ENCODE data around the gene MTOR. TPM values are rescaled to one million over a fixed set of nuclear protein-coding genes. Genes with fewer than 3 reads are reported as not detected.

Gene MTOR
- polyA plus RNA-seq, 1 of the 3 experiments (the other 2 are of a cell fraction), result 20.9 TPM

DNA sequence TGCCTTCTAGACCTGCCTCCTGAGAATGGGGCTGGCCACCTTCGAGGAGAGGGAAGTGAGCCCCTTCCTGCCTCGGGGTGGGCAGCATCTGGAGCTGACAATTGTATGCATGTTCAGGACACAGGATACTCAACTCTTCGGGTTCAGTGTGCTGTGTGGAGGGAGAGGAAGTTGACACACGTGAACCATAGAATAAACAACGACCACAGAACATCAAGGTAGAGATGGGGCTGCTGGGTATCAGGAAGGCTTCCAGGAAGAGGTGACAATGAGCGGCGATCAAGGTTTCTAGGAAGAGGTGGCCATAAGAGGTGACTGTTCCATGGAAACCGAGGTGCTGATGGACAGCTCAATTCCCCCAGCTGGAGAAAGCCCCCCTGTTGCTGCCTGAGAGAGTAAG lies 32.6 kb upstream of the MTOR start:
- no peaks in the 10 kb centered on the region for H4K20me1 ChIP-seq (ENCODE audit: insufficient read depth)
- H3K4me2 ChIP-seq, result no peak overlapping the region
- H3K27me3 ChIP-seq (ENCODE audit: insufficient read depth), result no peaks in the 10 kb centered on the region
- H3K4me3 ChIP-seq (ENCODE audit: low read depth in 2 of 2, low read length in 1 of 2), result no peak overlapping the region
- no peak overlapping the region for H3K9ac ChIP-seq
- H3K4me1 ChIP-seq (ENCODE audit: control insufficient read depth in 1 of 2, insufficient read depth in 2 of 2, low read depth in 1 of 2, low read length in 1 of 2), result peaks cover 0 to 22% of the 10 kb centered on the region in 2 experiments; a peak in 1 of 4 replicates
- no peak overlapping the region for H2AFZ ChIP-seq (ENCODE audit: low read depth)
- no peaks in the 10 kb centered on the region for H3K9me3 ChIP-seq
- 93% methylated on average over 8 of the region's 8 CpGs for WGBS (ENCODE audit: low lambda C conversion rate)
- H3F3A ChIP-seq (replicated peaks; ENCODE audit: insufficient read depth), result no peaks in the 10 kb centered on the region
- ChIA-PET POLR2A (no interaction called here), CTCF (interaction anchor here (1.1 to 2.1 kb wide), 4 partner anchors 9 to 350 kb away, joined by 3 to 11 read pairs (median 6); no protein-coding TSS in a partner anchor)
- H3K36me3 ChIP-seq (replicated peaks in 1 of 2; ENCODE audit: control insufficient read depth in 1 of 2, insufficient read depth in 2 of 2, low read length in 1 of 2), result no peaks in the 10 kb centered on the region
- TF ChIP-seq RCOR1 (IDR thresholded peaks at IDR 0.05; ENCODE audit: low read length) (no peak), EZH2phosphoT487 (IDR thresholded peaks at IDR 0.05; ENCODE audit: borderline replicate concordance, low read depth) (no peak), RAD21 (IDR thresholded peaks at IDR 0.05; ENCODE audit: low read length) (no peak), USF2 (IDR thresholded peaks at IDR 0.05; ENCODE audit: borderline replicate concordance, low read depth, low read length) (no peak), SMC3 (IDR thresholded peaks at IDR 0.05; ENCODE audit: low read depth, low read length) (no peak), TCF12 (IDR thresholded peaks at IDR 0.05) (no peak)
- TF ChIP-seq, protein P1, sequence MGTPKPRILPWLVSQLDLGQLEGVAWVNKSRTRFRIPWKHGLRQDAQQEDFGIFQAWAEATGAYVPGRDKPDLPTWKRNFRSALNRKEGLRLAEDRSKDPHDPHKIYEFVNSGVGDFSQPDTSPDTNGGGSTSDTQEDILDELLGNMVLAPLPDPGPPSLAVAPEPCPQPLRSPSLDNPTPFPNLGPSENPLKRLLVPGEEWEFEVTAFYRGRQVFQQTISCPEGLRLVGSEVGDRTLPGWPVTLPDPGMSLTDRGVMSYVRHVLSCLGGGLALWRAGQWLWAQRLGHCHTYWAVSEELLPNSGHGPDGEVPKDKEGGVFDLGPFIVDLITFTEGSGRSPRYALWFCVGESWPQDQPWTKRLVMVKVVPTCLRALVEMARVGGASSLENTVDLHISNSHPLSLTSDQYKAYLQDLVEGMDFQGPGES (IDR thresholded peaks at IDR 0.05; ENCODE audit: low read depth, low read length), result no peak
- TF ChIP-seq, protein P2, sequence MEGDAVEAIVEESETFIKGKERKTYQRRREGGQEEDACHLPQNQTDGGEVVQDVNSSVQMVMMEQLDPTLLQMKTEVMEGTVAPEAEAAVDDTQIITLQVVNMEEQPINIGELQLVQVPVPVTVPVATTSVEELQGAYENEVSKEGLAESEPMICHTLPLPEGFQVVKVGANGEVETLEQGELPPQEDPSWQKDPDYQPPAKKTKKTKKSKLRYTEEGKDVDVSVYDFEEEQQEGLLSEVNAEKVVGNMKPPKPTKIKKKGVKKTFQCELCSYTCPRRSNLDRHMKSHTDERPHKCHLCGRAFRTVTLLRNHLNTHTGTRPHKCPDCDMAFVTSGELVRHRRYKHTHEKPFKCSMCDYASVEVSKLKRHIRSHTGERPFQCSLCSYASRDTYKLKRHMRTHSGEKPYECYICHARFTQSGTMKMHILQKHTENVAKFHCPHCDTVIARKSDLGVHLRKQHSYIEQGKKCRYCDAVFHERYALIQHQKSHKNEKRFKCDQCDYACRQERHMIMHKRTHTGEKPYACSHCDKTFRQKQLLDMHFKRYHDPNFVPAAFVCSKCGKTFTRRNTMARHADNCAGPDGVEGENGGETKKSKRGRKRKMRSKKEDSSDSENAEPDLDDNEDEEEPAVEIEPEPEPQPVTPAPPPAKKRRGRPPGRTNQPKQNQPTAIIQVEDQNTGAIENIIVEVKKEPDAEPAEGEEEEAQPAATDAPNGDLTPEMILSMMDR (IDR thresholded peaks at IDR 0.05), result no peak
- TF ChIP-seq, protein P3, sequence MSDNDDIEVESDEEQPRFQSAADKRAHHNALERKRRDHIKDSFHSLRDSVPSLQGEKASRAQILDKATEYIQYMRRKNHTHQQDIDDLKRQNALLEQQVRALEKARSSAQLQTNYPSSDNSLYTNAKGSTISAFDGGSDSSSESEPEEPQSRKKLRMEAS (IDR thresholded peaks at IDR 0.05; ENCODE audit: low read depth), result no peak
- no peak for DNase-seq
- no peak overlapping the region for H3K27ac ChIP-seq (ENCODE audit: low read depth in 2 of 2, low read length in 1 of 2)
- H3K9me2 ChIP-seq, result no peaks in the 10 kb centered on the region
- no peaks in the 10 kb centered on the region for H3K79me2 ChIP-seq (ENCODE audit: insufficient read depth)

GRCh38 chr1:11293856-11294255 lies 31.5 kb upstream of the MTOR start:
- no peak overlapping the region for H3K9ac ChIP-seq
- H4K20me1 ChIP-seq (ENCODE audit: insufficient read depth), result no peaks in the 10 kb centered on the region
- H3K36me3 ChIP-seq (replicated peaks in 1 of 2; ENCODE audit: control insufficient read depth in 1 of 2, insufficient read depth in 2 of 2, low read length in 1 of 2), result no peaks in the 10 kb centered on the region
- H2AFZ ChIP-seq (ENCODE audit: low read depth), result no peak overlapping the region
- H3K9me3 ChIP-seq, result no peaks in the 10 kb centered on the region
- H3K9me2 ChIP-seq, result no peaks in the 10 kb centered on the region
- H3K79me2 ChIP-seq (ENCODE audit: insufficient read depth), result no peaks in the 10 kb centered on the region
- no peak overlapping the region for H3K4me2 ChIP-seq
- H3K27ac ChIP-seq (ENCODE audit: low read depth in 2 of 2, low read length in 1 of 2), result no peak overlapping the region
- DNase-seq, result no peak
- H3K4me1 ChIP-seq (ENCODE audit: control insufficient read depth in 1 of 2, insufficient read depth in 2 of 2, low read depth in 1 of 2, low read length in 1 of 2), result peaks cover 0 to 18% of the 10 kb centered on the region in 2 experiments; a peak in 1 of 4 replicates
- ChIA-PET CTCF (interaction anchor here (1.0 to 2.3 kb wide), 5 partner anchors 17 to 370 kb away, joined by 3 to 10 read pairs (median 3); partner anchors contain the start of gene FBXO6), POLR2A (no interaction called here)
- H3K4me3 ChIP-seq (ENCODE audit: low read depth in 2 of 2, low read length in 1 of 2), result no peak overlapping the region
- TF ChIP-seq TEAD4 (IDR thresholded peaks at IDR 0.05; ENCODE audit: borderline replicate concordance, insufficient read depth) (no peak), SIN3A (IDR thresholded peaks at IDR 0.05; ENCODE audit: borderline replicate concordance, low read depth, low read length) (no peak), GABPA (IDR thresholded peaks at IDR 0.05; ENCODE audit: low read depth) (no peak), FOXJ3 (CRISPR knock-in tag; IDR thresholded peaks at IDR 0.05) (no peak), JUND (IDR thresholded peaks at IDR 0.05) (no peak), RCOR1 (IDR thresholded peaks at IDR 0.05; ENCODE audit: low read length) (no peak), ELF1 (IDR thresholded peaks at IDR 0.05) (no peak)
- TF ChIP-seq, protein P4, sequence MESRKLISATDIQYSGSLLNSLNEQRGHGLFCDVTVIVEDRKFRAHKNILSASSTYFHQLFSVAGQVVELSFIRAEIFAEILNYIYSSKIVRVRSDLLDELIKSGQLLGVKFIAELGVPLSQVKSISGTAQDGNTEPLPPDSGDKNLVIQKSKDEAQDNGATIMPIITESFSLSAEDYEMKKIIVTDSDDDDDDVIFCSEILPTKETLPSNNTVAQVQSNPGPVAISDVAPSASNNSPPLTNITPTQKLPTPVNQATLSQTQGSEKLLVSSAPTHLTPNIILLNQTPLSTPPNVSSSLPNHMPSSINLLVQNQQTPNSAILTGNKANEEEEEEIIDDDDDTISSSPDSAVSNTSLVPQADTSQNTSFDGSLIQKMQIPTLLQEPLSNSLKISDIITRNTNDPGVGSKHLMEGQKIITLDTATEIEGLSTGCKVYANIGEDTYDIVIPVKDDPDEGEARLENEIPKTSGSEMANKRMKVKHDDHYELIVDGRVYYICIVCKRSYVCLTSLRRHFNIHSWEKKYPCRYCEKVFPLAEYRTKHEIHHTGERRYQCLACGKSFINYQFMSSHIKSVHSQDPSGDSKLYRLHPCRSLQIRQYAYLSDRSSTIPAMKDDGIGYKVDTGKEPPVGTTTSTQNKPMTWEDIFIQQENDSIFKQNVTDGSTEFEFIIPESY (IDR thresholded peaks at IDR 0.05; ENCODE audit: borderline replicate concordance, low read depth), result no peak
- no peaks in the 10 kb centered on the region for H3F3A ChIP-seq (replicated peaks; ENCODE audit: insufficient read depth)
- 79% methylated on average over 6 of the region's 6 CpGs for WGBS (ENCODE audit: low lambda C conversion rate)
- no peaks in the 10 kb centered on the region for H3K27me3 ChIP-seq (ENCODE audit: insufficient read depth)
